GM19397 (cell line): ENCODE measurements around the gene SLC7A6.
A peak's percentile ranks its signal among the peaks of the same experiment; 100 is the strongest.

Source experiments
- ATAC-seq: cut with Tn5 transposase; IDR thresholded peaks from one replicate; pipeline ENCODE4 v1.9.1; 2021; ENCODE audit warnings: mild to moderate bottlenecking, moderate library complexity; ENCODE audit not compliant: unreplicated experiment

SLC7A6 gene

DNA sequence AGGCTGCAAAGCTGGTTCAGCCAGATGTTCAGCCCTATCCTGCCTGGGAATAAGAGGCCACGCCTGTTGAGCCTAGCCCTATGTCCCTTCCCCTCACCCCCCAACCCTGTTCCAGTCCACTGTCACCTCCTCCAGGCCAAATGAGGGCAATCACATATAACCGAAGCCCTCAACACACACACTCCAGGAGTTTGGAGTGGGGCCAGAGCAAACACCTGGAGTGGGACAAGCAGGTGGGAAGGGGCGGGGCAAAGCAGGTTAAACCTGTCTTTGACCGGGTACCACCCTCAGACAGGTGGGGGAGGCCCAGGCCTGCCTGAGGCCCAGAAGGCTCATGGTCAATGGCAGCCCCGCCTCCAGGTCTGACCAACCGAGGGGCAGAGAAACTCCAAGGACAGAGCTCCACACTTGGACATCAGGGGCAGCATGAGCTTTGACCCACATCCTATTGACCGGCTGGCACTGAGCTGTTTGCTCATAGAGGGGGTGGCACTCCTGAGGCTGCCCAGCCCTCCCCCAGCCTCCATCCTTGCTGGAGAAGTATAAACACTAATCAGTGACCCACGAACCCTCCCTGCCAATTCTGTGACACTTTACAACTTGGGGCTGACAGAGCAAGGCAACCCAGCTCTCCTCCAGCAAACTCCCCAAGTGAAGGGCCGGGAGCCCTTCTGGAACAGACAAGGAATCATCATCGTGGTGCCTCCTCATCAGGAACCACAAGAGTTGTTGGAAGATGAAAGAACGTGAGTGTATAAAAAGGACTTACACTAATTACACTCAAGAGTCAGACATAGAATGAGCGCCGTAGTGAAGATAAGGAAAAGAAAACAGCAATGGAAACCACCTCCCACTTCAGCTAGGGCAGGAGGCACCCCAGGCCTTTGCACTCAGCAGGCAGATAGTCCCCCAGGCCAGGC, 29.9 kb upstream of the SLC7A6 start:
- no peak for ATAC-seq

- ATAC-seq, result no peak
These were observed 29.0 kb upstream of the SLC7A6 start for GRCh38 chr16:68235108-68235886.

GRCh38 chr16:68235887-68236136, 28.5 kb upstream of the SLC7A6 start, which contains the start of gene ESRP2:
Gene ESRP2 (minus strand): TSS chr16:68236127. CDS start chr16:68236045, 82 bp downstream.
- ATAC-seq, result no peak

DNA sequence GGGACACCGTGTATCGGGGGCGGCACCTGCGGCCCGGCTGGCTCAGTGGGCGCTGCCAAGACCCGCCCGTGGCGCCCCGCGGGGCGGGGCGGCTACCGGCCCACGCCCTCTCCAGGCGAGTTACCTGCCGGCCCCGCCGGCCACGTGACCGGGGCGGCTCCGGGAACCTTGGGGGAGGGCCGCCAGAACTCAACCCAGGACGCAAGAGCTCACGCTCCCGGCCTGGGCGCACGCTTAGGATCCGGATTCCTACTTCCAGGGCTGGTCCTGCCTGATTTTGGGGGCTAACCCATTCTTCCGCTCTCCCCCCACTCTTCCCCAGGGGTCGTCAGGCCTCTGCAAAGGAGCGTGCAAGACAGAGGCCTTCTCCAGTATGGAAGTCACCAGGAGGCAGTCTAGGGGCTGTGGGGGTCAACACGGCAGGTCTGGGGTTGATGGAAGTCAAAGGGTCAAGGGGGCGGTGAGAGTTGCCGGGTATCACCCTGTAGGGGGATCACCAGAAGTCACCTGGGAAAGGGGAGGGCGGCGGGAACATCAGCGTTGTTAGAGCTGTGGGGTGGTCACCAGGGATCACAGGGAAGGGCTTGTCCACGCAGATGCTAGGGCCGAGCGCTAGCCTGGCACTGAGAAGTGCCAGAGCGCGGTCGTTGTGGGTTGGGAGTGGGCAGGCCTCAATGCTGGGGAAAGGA, 28.0 kb upstream of the SLC7A6 start:
- no peak for ATAC-seq

GRCh38 chr16:68236826-68237242, 27.5 kb upstream of the SLC7A6 start:
- peak; percentile 2 for ATAC-seq

DNA sequence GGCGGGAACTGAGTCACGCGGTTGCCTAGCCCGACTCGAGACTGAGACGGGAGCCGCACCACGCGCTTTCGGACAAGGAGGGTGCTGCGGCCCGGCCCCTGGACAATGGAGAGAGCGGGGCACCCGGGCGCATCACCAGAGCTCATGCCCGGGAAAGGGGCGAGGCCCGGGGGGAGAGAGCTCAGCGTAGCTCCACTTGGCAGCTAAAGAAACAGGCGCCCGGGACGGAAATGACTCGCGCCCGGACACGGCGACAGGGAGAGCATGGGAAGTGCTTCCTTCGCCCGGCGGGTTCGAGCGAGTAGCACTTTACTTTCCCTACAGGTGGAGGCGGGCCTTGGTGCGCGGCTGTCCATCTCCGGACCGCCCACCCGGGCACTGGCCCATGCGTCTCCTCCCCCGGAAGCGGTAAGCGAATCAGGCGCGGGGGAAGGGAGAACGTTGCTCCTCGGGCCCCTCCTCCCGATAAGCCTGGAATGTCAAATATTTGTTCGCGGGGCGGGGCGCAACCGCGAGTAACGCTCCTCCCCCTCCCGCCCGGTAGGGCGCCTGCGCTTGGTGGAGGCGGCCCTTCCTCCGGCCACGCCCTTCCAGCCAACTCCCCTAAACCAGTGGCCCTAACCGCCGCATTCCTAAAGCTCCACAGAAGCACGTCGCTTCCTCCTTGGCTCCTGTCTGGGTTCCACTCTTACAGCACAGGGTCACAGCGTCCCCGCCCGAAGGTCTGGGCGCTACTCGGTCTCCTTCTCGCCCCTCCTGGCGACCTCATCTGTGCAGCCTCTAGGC, 26.9 kb upstream of the SLC7A6 start:
- ATAC-seq, result peak; percentile 74

- no peak for ATAC-seq
These were observed 26.3 kb upstream of the SLC7A6 start for GRCh38 chr16:68238029-68238345.

GRCh38 chr16:68242085-68242484, 22.2 kb upstream of the SLC7A6 start:
- ATAC-seq, result no peak

DNA sequence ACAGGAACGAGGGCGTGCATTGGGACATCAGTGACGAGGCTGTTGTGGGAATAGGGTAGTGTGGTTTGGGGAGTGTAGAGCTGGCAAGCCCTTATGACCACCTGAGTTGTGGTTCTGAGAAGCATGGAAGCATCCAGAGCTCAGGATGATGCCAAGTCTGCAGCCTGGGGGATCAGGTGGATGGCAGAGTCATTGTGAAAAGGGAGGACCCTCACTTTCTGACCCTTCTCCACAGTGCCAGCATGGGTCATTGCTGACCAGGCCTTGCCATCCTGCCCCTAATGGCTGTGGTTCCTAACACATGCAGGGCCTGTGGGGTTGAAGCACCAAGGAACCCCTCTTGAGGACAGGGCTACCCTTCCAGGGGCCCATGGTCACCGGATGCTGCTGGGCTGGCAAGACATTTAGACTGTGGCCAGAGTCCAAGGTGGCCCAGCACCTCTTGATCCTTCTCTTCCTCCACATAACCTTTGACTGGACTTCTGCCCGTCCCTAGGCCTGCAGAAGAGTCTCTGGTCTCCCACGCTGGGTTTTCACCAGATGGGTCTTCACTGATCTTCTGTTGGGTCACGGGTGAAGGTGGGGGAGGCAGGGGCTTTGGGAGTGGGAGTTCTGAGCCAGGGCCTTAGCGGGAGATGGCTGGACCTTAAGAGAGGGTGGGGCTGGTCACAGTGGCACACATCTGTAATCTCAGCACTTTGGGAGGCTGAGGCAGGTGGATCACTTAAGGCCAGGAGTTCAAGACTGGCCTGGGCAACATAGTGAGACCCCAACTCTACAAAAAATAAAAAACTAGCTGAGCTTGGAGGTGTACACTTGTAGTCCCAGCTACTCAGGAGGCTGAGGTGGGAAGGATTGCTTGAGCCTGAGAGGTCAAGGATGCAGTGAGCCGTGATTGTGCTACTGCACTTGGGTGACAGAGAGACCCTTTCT, 21.1 kb upstream of the SLC7A6 start:
- ATAC-seq, result no peak

DNA sequence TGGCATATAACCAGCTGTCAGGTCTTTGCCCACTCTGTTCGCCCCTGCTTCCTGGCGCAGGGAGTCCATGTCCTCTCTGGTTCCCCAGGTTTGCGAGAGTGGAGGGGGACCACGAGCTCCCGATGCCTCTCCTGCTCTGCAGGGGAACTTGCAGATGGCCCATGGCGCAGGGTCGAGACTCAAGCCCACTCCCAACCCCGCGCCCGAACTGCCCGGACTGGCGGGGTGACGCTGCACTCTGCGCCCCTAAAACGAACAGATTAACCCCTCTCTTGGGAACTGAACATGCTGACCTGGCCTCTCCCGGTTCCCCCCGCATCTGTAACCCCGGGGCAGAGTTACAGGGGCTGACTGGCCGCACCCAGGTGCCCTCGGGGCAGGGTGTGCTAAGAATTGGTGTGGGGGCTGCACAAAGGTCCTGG, 19.8 kb upstream of the SLC7A6 start:
- no peak for ATAC-seq

DNA sequence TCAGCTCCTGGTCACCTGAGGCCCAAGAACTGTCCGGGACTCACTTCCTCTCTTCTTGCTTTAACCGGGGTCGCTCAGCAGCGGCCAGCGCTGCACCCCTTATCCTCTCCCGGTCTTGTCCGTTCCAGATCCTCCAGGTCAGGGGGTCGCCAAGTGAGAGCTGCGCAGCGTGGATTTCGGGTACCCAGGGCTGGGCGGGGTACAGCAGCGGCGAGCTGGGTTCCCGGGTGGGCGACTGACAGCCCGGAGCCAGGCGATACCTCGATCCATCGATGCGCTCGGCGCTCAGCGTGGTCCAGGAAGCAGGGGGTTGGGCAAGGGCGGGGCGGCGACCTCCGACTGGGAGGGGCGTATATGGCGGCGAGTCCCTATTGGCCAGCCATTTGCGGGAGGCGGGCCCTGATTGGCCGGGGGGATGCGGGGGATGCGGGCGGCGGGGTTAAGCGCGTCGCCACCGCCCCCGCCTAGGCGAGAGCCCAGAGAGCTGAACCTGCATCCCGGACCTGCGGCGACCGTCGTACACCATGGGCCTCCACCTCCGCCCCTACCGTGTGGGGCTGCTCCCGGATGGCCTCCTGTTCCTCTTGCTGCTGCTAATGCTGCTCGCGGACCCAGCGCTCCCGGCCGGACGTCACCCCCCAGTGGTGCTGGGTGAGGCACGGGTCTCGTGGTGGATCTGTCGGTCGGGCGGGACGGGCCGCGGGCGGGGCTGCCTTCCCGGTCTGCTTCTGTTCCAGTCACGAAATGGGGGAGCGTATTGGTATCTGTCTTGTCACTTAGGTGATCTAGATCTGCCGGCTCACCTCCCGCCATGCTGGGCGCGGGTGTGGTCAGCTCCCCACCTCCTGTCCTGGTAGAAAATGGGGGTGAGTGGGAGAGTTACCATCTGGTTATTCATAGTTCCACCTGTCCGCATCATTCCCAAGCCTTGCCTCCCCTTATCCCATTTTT, 19.1 kb upstream of the SLC7A6 start, which contains the start of gene PLA2G15:
TSS of gene PLA2G15 (plus strand) at position 471 of the 951 bp plus-strand sequence. CDS start at position 525, 54 bp downstream.
- peak; percentile 87 for ATAC-seq

GRCh38 chr16:68246121-68246520, 18.2 kb upstream of the SLC7A6 start:
- ATAC-seq, result no peak

DNA sequence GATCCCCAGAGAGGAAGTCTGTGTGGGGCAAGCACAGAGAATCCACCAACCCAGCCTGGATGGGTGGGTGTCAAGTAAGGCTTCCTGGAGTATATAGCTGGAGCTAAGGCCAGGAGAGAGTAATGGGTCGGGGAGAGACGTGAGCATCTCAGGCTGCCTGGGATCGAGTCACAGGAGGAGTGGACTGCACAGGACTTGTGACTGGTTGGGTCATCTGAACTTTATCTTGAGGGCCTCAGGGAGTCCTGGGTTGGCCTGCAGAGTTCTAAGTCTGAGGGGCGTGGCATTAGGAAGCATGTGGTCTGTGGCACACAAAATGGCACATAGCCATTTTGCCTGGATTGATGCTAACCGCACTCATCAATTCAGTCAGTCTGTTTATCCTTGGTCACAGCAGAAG, 17.7 kb upstream of the SLC7A6 start:
- ATAC-seq, result no peak

- no peak for ATAC-seq
These were observed 16.9 kb upstream of the SLC7A6 start for GRCh38 chr16:68247400-68247799.

DNA sequence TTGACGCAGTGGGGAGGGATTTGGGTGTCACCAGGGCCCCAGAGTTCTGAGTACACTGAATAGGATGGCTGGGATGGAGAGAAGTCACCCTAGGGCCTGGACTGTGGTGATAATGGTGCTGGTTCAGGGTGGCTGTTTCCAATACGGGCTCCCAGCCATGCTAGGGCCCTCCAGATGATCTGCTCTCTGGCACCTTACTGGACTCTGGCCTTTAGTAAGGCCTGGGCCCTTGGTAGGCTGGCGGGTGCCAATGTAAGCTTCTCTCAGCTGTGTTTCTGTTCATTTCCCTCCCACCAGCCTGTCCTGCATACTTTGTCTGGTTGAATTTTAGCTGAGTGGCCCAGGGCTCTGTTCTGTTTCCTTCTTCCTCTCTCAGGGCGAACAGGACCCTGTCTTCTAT, 16.4 kb upstream of the SLC7A6 start:
- ATAC-seq, result no peak

DNA sequence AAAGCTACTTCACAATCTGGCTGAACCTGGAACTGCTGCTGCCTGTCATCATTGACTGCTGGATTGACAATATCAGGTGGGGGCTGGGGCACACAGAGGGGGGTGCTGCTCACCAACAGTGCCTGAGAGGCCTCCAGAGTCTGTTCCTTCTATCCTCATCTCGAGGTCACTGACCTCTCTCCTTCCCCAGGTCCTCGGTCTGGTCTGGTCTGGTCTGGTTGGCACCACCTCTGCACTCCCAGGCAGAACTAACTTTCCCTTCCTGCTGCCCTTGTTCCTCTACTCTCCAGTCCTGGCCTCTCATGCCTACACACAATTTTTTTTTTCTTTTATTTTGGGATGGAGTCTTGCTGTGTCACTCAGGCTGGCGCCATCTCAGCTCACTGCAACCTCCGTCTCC, 15.0 kb upstream of the SLC7A6 start:
- ATAC-seq, result no peak

GRCh38 chr16:68250951-68251350, 13.4 kb upstream of the SLC7A6 start:
- no peak for ATAC-seq

- no peak for ATAC-seq
These were observed 12.5 kb upstream of the SLC7A6 start for GRCh38 chr16:68251832-68252231.

DNA sequence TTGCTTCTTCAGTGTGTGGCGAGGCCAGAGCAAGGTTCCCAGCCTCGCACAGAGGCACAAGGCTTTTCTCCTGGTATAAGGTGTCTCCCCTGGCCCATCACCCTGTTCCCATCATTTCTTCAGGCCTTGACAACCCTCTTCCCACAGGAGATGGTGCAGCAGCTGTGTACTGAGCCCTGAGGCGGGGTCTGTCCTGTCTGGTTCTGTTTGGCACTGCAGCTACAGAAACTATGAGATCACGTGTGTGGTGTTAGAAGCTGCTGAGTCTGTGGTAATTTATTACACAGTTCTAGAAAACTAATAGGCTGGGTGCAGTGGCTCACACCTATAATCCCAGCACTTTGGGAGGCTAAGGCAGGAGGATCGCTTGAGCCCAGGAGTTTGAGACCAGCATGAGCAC, 11.9 kb upstream of the SLC7A6 start:
- ATAC-seq, result no peak
